B cell (primary cell): Measurements from ENCODE around the gene ZNF598. TPM values are rescaled to one million over a fixed set of nuclear protein-coding genes. Genes with fewer than 3 reads are reported as not detected.

Experiments used
- ATAC-seq: fragments of 200-7000 bp; cut with Tn5 transposase; one replicate; pipeline ENCODE4 v1.10.0; 2021; ENCODE audit warnings: low read depth, mild to moderate bottlenecking, moderate number of reproducible peaks, moderate library complexity
- CTCF ChIA-PET: fragments of 350-600 bp; sonication (Branson Sonifier 250); formaldehyde crosslinking; loops from one replicate; lab custom pipeline; 2021; ENCODE audit warnings: antibody characterized with exemption, inconsistent platforms; lab: Charles Lee
- POLR2A ChIA-PET: fragments of 350-600 bp; sonication (Branson Sonifier 250); formaldehyde crosslinking; loops from one replicate; lab custom pipeline; 2021; ENCODE audit warnings: antibody characterized with exemption; lab: Charles Lee
- DNase-seq: peaks from one replicate; pipeline ENCODE4 v3.0.0; 2013
- H2AFZ ChIP-seq: 2 replicates; pipeline ENCODE4 v1.6.1; 2012; ENCODE audit warnings: mild to moderate bottlenecking, low read depth, low read length; ENCODE audit not compliant: insufficient read depth, poor library complexity, severe bottlenecking
- H3K27ac ChIP-seq, 2 donors: 1 replicate in 1 of 2; 2 replicates in 1 of 2; pipeline ENCODE4 v1.5.1; 2012 to 2013; ENCODE audit warnings: low read length in 2 of 2, mild to moderate bottlenecking in 2 of 2, moderate library complexity in 1 of 2
- H3K27me3 ChIP-seq, 4 experiments: fragments of 200-600 bp in 1 of 4; sonication (generic) in 1 of 4; replicated peaks in 1 of 4; 1 replicate in 2 of 4; 2 replicates in 2 of 4; pipeline versions ENCODE4 v1.6.1 to v1.7.0; 2013 to 2016; ENCODE audit warnings: low read length in 3 of 4, mild to moderate bottlenecking in 2 of 4, mixed read lengths in 1 of 4, moderate library complexity in 1 of 4; ENCODE audit not compliant: insufficient read depth in 4 of 4, control insufficient read depth in 3 of 4; ENCODE audit errors: control extremely low read depth in 1 of 4
- H3K36me3 ChIP-seq, 2 experiments: replicated peaks in 1 of 2; 1 replicate in 1 of 2; 2 replicates in 1 of 2; pipeline versions ENCODE4 v1.6.1 to v1.7.1; 2013; ENCODE audit warnings: low read length in 1 of 2; ENCODE audit not compliant: insufficient read depth in 2 of 2, control insufficient read depth in 1 of 2; ENCODE audit errors: control extremely low read depth in 1 of 2, extremely low read depth in 1 of 2
- H3K4me1 ChIP-seq, 2 donors: fragments of 200-600 bp in 1 of 2; sonication (generic) in 1 of 2; 1 replicate in 1 of 2; 2 replicates in 1 of 2; pipeline versions ENCODE4 v1.5.1 to v1.6.1; 2013 to 2017; ENCODE audit warnings: low read length in 2 of 2; ENCODE audit not compliant: control insufficient read depth in 2 of 2, insufficient read depth in 2 of 2
- H3K4me2 ChIP-seq: replicated peaks from 2 replicates; pipeline ENCODE3; 2012; ENCODE audit warnings: mild to moderate bottlenecking, low read depth, low read length; ENCODE audit not compliant: poor library complexity, severe bottlenecking
- H3K4me3 ChIP-seq, 5 experiments: fragments of 200-600 bp in 1 of 5; sonication (generic) in 1 of 5; 1 replicate in 3 of 5; 2 replicates in 2 of 5; pipeline versions ENCODE4 v1.5.1 to v1.7.0; 2011 to 2016; ENCODE audit warnings: low read length in 4 of 5, mild to moderate bottlenecking in 4 of 5, low read depth in 2 of 5, control low read depth in 1 of 5, moderate library complexity in 1 of 5; ENCODE audit not compliant: insufficient read depth in 1 of 5; ENCODE audit errors: control extremely low read depth in 1 of 5, extremely low read depth in 1 of 5
- H3K79me2 ChIP-seq: fragments of 200-600 bp; sonication (generic); one replicate; pipeline ENCODE4 v1.6.0; 2016; ENCODE audit warnings: low read length; ENCODE audit not compliant: control insufficient read depth, insufficient read depth
- H3K9ac ChIP-seq: fragments of 200-600 bp; sonication (generic); 2 replicates; pipeline ENCODE4 v1.6.1; 2017; ENCODE audit warnings: mild to moderate bottlenecking, low read length, moderate library complexity
- H3K9me3 ChIP-seq, 3 donors: one replicate each; pipeline versions ENCODE4 v1.6.1 to v1.7.1; 2013; ENCODE audit warnings: low read length in 2 of 3; ENCODE audit not compliant: control insufficient read depth in 2 of 3, insufficient read depth in 1 of 3; ENCODE audit errors: control extremely low read depth in 1 of 3
- H4K20me1 ChIP-seq: 2 replicates; pipeline ENCODE4 v1.6.0; 2012; ENCODE audit warnings: mild to moderate bottlenecking, low read length; ENCODE audit not compliant: insufficient read depth, control insufficient read depth, poor library complexity, severe bottlenecking
- H3K27ac Mint-ChIP-seq: one replicate; pipeline ENCODE4 v1.8.0; 2021; ENCODE audit warnings: mixed read lengths
- H3K27me3 Mint-ChIP-seq: one replicate; pipeline ENCODE4 v1.8.0; 2021; ENCODE audit warnings: mixed read lengths
- H3K4me1 Mint-ChIP-seq: one replicate; pipeline ENCODE4 v1.8.0; 2021; ENCODE audit warnings: mixed read lengths
- H3K4me3 Mint-ChIP-seq: one replicate; pipeline ENCODE4 v1.8.0; 2021; ENCODE audit warnings: mixed read lengths
- H3K9me3 Mint-ChIP-seq: one replicate; pipeline ENCODE4 v1.8.0; 2022; ENCODE audit warnings: mixed read lengths; ENCODE audit not compliant: insufficient read depth
- CTCF ChIP-seq: fragments of 200-600 bp; IDR thresholded peaks from one replicate; pipeline ENCODE4 v1.8.0; 2022; ENCODE audit warnings: antibody characterized with exemption, mild to moderate bottlenecking
- EZH2 ChIP-seq: IDR thresholded peaks from 2 replicates; pipeline ENCODE4 v1.6.1; 2012; ENCODE audit warnings: borderline replicate concordance, low read depth, mild to moderate bottlenecking, moderate library complexity, low read length; ENCODE audit not compliant: insufficient read depth, poor library complexity, severe bottlenecking
- WGBS: methylation state at CpG from one replicate; pipeline ENCODE4 v1.1.5; 2013; ENCODE audit warnings: missing lambda C conversion rate; ENCODE audit not compliant: insufficient coverage; 5-methylcytosine and 5-hydroxymethylcytosine counted together
- intact Hi-C: fragments of 100-400 bp; cut with micrococcal nuclease; formaldehyde crosslinking; loops from one replicate; pipeline ENCODE4 v1.10.0; 2022
- polyA plus RNA-seq: library from polyadenylated mRNA; depleted of rRNA; stranded (reverse); fragments of >200 nt; gene quantifications from 2 replicates; pipeline ENCODE4 v1.2.3, GENCODE V29; 2012
- total RNA-seq, 2 donors: library from RNA; stranded (reverse); fragments of 120-200 nt in 1 of 2; gene quantifications; 1 replicate in 1 of 2; 2 replicates in 1 of 2; pipeline versions ENCODE4 v1.2.3 to v1.2.4, GENCODE V29; 2013 to 2022

Gene ZNF598
- total and polyA plus RNA-seq, 2 donors (not counting 1 experiment from before 2014, with no cell fraction given): 49.5 to 61.5 TPM

GRCh38 chr16:2003231-2003826 lies 6.3 kb downstream of the ZNF598 start:
- Mint-ChIP-seq H3K27me3 (no peaks in the 10 kb centered on the region), H3K27ac (no peak overlapping the region), H3K4me1 (peaks cover 35% of the 10 kb centered on the region), H3K9me3 (no peaks in the 10 kb centered on the region), H3K4me3 (no peak overlapping the region)
- Histone ChIP-seq H3K9me3 (no peaks in the 10 kb centered on the region), H3K4me1 (peaks cover 26 to 38% of the 10 kb centered on the region in 2 donors), H4K20me1 (peaks cover 79% of the 10 kb centered on the region), H3K36me3 (peaks cover 0 to 51% of the 10 kb centered on the region in 2 experiments), H3K9ac (no peak overlapping the region), H3K4me3 (no peak overlapping the region), H2AFZ (no peak overlapping the region), H3K4me2 (peak overlapping the region; percentile 59), H3K79me2 (peaks cover 61% of the 10 kb centered on the region), H3K27me3 (no peaks in the 10 kb centered on the region), H3K27ac (no peak overlapping the region)
- DNase-seq: no peak
- 83% methylated on average over 4 of the region's 8 CpGs for WGBS
- ChIA-PET CTCF (interaction anchor here (0.6 to 4.9 kb wide), 13 partner anchors 9 to 1313 kb away, joined by 3 to 46 read pairs (median 5); partner anchors contain the start of genes ECI1, NOXO1, RAB26 and TRAF7), POLR2A (interaction anchor here (0.6 to 1.5 kb wide), 5 partner anchors 12 to 1951 kb away, joined by 3 to 9 read pairs (median 5); partner anchors contain the start of gene TRAF7)
- TF ChIP-seq CTCF (no peak), EZH2 (no peak)
- no peak for ATAC-seq
- intact Hi-C loops: no loop called here
